Activated CD4-positive, alpha-beta T cell treated with anti-CD3 and anti-CD28 coated beads, Interleukin-2, amount 50 U/mL, for 48 hours (primary cell): ENCODE data around the gene CUX1.

Experiments used
- DNase-seq, 2 experiments: peaks; one replicate each; pipeline ENCODE4 v3.0.0-alpha.2; 2020

Gene CUX1

GRCh38 chr7:102282465-102283362, 465.3 kb downstream of the CUX1 start:
- no peak for DNase-seq

GRCh38 chr7:102283477-102284189, 466.2 kb downstream of the CUX1 start:
- no peak for DNase-seq

GRCh38 chr7:102284399-102284798, 467.0 kb downstream of the CUX1 start:
- peak; percentile 25 to 34 for DNase-seq

- peak; percentile 10 to 14 for DNase-seq
Observed at GRCh38 chr7:102284891-102285539, 467.6 kb downstream of the CUX1 start.

- DNase-seq: peak in 1 of 2 experiments; percentile 11
Observed at GRCh38 chr7:102285540-102286236, 468.3 kb downstream of the CUX1 start.

GRCh38 chr7:102286237-102287110, 469.0 kb downstream of the CUX1 start, which contains the start of gene SH2B2:
TSS of gene SH2B2 (plus strand) at chr7:102286868. CDS start at chr7:102300551, 13,683 bp downstream.
- DNase-seq: peak; percentile 37 to 43

GRCh38 chr7:102287111-102287980, 469.9 kb downstream of the CUX1 start:
- DNase-seq: peak; percentile 12 to 23

- DNase-seq: peak in 1 of 2 experiments; percentile 21
Observed at GRCh38 chr7:102287981-102288278, 470.5 kb downstream of the CUX1 start.

- peak in 1 of 2 experiments; percentile 20 for DNase-seq
Observed at GRCh38 chr7:102288285-102288930, 471.0 kb downstream of the CUX1 start.

GRCh38 chr7:102289057-102289456, 471.6 kb downstream of the CUX1 start:
- no peak for DNase-seq

GRCh38 chr7:102291056-102291915, 473.9 kb downstream of the CUX1 start:
- DNase-seq: peak; percentile 42 to 46

- no peak for DNase-seq
Observed at GRCh38 chr7:102291916-102292267, 474.5 kb downstream of the CUX1 start.

GRCh38 chr7:102292813-102293798, 475.7 kb downstream of the CUX1 start:
- DNase-seq: no peak

GRCh38 chr7:102294589-102294988, 477.2 kb downstream of the CUX1 start:
- no peak for DNase-seq

GRCh38 chr7:102295346-102296178, 478.1 kb downstream of the CUX1 start:
- no peak for DNase-seq

- no peak for DNase-seq
Observed at GRCh38 chr7:102296179-102296438, 478.7 kb downstream of the CUX1 start.

GRCh38 chr7:102296514-102296913, 479.1 kb downstream of the CUX1 start:
- DNase-seq: no peak
